ENCODE data around the gene NDUFAF7.

GRCh38 chr2:37181726-37182684 lies 49.5 kb upstream of the NDUFAF7 start:
- TF ChIP-seq MTA3 (IDR thresholded peaks at IDR 0.05; ENCODE audit: borderline replicate concordance, low read length) (no peak), E4F1 (IDR thresholded peaks at IDR 0.05; ENCODE audit: borderline replicate concordance, partially characterized antibody) (no peak), FOXM1 (IDR thresholded peaks at IDR 0.05; ENCODE audit: low read depth, low read length) (no peak), POLR2A (IDR thresholded peaks at IDR 0.05; ENCODE audit: low read depth, low read length) (no peak), ZBTB11 (CRISPR knock-in tag; IDR thresholded peaks at IDR 0.05) (no peak), WRNIP1 (IDR thresholded peaks at IDR 0.05; ENCODE audit: borderline replicate concordance, low read depth, low read length) (no peak), CTCF (IDR thresholded peaks at IDR 0.05 in 2 of 3, conservative IDR thresholded peaks at IDR 0.05 in 1 of 3; ENCODE audit: control insufficient read depth in 2 of 3, extremely low read depth in 1 of 3, insufficient read depth in 1 of 3, low read depth in 3 of 3, low read length in 3 of 3) (no peak), KDM1A (IDR thresholded peaks at IDR 0.05; ENCODE audit: borderline replicate concordance) (no peak), SIX5 (IDR thresholded peaks at IDR 0.05; ENCODE audit: low read depth, low read length, severe bottlenecking) (no peak)
